SK-N-SH (cell line): ENCODE measurements around the gene ARL11. TPM values are rescaled to one million over a fixed set of nuclear protein-coding genes. Genes with fewer than 3 reads are reported as not detected.

ENCODE experiments used
- CTCF ChIA-PET: fragments of 300-600, 350-600 bp; formaldehyde crosslinking; extraction: SDS; loops from one replicate; lab custom pipeline; 2021; lab: Yijun Ruan, JAX
- POLR2A ChIA-PET: fragments of 350-600 bp; sonication (Branson Sonifier 250); formaldehyde crosslinking; extraction: SDS; loops from one replicate; lab custom pipeline; 2020; ENCODE audit warnings: antibody characterized with exemption, inconsistent platforms; lab: Yijun Ruan, JAX
- DNase-seq: peaks from one replicate; pipeline ENCODE4 v3.0.0; 2012
- H2AFZ ChIP-seq: fragments of 200-600 bp; sonication (generic); 2 replicates; pipeline ENCODE4 v1.8.1; 2016; ENCODE audit warnings: antibody characterized with exemption, mild to moderate bottlenecking, low read depth
- H3F3A ChIP-seq: fragments of 200-600 bp; sonication (generic); replicated peaks from 2 replicates; pipeline ENCODE3; 2016; ENCODE audit warnings: antibody characterized with exemption, mild to moderate bottlenecking; ENCODE audit not compliant: insufficient read depth
- H3K27ac ChIP-seq, 2 experiments: fragments of 200-500 bp in 1 of 2; fragments of 200-600 bp in 1 of 2; sonication (Bioruptor generic) in 1 of 2; sonication (generic), shearing (Covaris generic) in 1 of 2; 2 replicates each; pipeline versions ENCODE4 v1.5.1 to v1.6.1; 2014 to 2016; ENCODE audit warnings: low read depth in 2 of 2, inconsistent platforms in 1 of 2, low read length in 1 of 2, mild to moderate bottlenecking in 1 of 2, mixed read lengths in 1 of 2
- H3K27me3 ChIP-seq: fragments of 200-600 bp; sonication (generic), shearing (Covaris generic); 2 replicates; pipeline ENCODE4 v1.6.1; 2016; ENCODE audit warnings: mixed run types; ENCODE audit not compliant: insufficient read depth
- H3K36me3 ChIP-seq, 2 experiments: fragments of 200-500 bp in 1 of 2; fragments of 200-600 bp in 1 of 2; sonication (Bioruptor generic) in 1 of 2; sonication (generic) in 1 of 2; replicated peaks in 1 of 2; 2 replicates each; pipeline versions ENCODE3 to v1.5.1; 2014 to 2016; ENCODE audit warnings: low read length in 1 of 2, mild to moderate bottlenecking in 1 of 2; ENCODE audit not compliant: insufficient read depth in 2 of 2, control insufficient read depth in 1 of 2
- H3K4me1 ChIP-seq, 2 experiments: fragments of 200-500 bp in 1 of 2; fragments of 200-600 bp in 1 of 2; sonication (Bioruptor generic) in 1 of 2; sonication (generic), shearing (Covaris generic) in 1 of 2; 2 replicates each; pipeline versions ENCODE4 v1.5.1 to v1.6.1; 2014 to 2016; ENCODE audit warnings: low read depth in 1 of 2, low read length in 1 of 2, mixed run types in 1 of 2; ENCODE audit not compliant: insufficient read depth in 2 of 2, control insufficient read depth in 1 of 2
- H3K4me2 ChIP-seq: fragments of 200-600 bp; sonication (generic), shearing (Covaris generic); 2 replicates; pipeline ENCODE4 v1.6.1; 2017; ENCODE audit warnings: mixed run types
- H3K4me3 ChIP-seq, 2 experiments: fragments of 200-500 bp in 1 of 2; fragments of 200-600 bp in 1 of 2; sonication (Bioruptor generic) in 1 of 2; sonication (generic), shearing (Covaris generic) in 1 of 2; 2 replicates each; pipeline versions ENCODE4 v1.5.1 to v1.8.1; 2014 to 2016; ENCODE audit warnings: low read depth in 2 of 2, inconsistent platforms in 1 of 2, low read length in 1 of 2, mild to moderate bottlenecking in 1 of 2, mixed read lengths in 1 of 2, moderate library complexity in 1 of 2
- H3K79me2 ChIP-seq: fragments of 200-600 bp; sonication (generic); 2 replicates; pipeline ENCODE4 v1.8.1; 2017; ENCODE audit warnings: mild to moderate bottlenecking; ENCODE audit not compliant: insufficient read depth
- H3K9ac ChIP-seq: fragments of 200-600 bp; sonication (generic); 2 replicates; pipeline ENCODE4 v1.6.1; 2017; ENCODE audit warnings: mixed run types
- H3K9me2 ChIP-seq: fragments of 200-600 bp; sonication (generic); 2 replicates; pipeline ENCODE4 v1.6.1; 2017; ENCODE audit warnings: mixed run types
- H3K9me3 ChIP-seq: fragments of 200-600 bp; sonication (generic); 2 replicates; pipeline ENCODE4 v1.6.1; 2017; ENCODE audit warnings: mixed run types, mild to moderate bottlenecking, moderate library complexity
- H4K20me1 ChIP-seq: fragments of 200-600 bp; sonication (generic); 2 replicates; pipeline ENCODE4 v1.6.1; 2017; ENCODE audit warnings: mild to moderate bottlenecking, mixed run types; ENCODE audit not compliant: insufficient read depth
- CHD2 ChIP-seq: fragments of 150-350 bp; IDR thresholded peaks from 2 replicates; pipeline ENCODE4 v1.6.1; 2018; ENCODE audit warnings: low read length; ENCODE audit not compliant: partially characterized antibody
- CTCF ChIP-seq: fragments of 200-600 bp; sonication (generic); IDR thresholded peaks from 2 replicates; pipeline ENCODE4 v1.6.1; 2017; ENCODE audit warnings: antibody characterized with exemption, mild to moderate bottlenecking, moderate library complexity
- ELF1 ChIP-seq: IDR thresholded peaks from 2 replicates; pipeline ENCODE4 v1.4.0; 2012
- EP300 ChIP-seq, 2 experiments: IDR thresholded peaks; 2 replicates each; pipeline versions ENCODE4 v1.4.0 to v1.6.1; 2012; ENCODE audit warnings: borderline replicate concordance in 1 of 2, low read depth in 1 of 2, low read length in 1 of 2
- EZH2phosphoT487 ChIP-seq: fragments of 200-600 bp; sonication (generic); IDR thresholded peaks from 2 replicates; pipeline ENCODE4 v1.6.1; 2017; ENCODE audit warnings: low read depth, mixed run types, mild to moderate bottlenecking, antibody characterized with exemption, moderate library complexity, borderline replicate concordance
- FOSL2 ChIP-seq: IDR thresholded peaks from 2 replicates; pipeline ENCODE4 v1.4.0; 2012; ENCODE audit warnings: low read depth, mild to moderate bottlenecking, moderate library complexity, borderline replicate concordance
- GABPA ChIP-seq: IDR thresholded peaks from 2 replicates; pipeline ENCODE4 v1.4.0; 2012; ENCODE audit warnings: low read depth, mild to moderate bottlenecking
- JUND ChIP-seq: IDR thresholded peaks from 2 replicates; pipeline ENCODE4 v1.4.0; 2012
- MEF2A ChIP-seq: IDR thresholded peaks from 2 replicates; pipeline ENCODE4 v1.4.0; 2012; ENCODE audit warnings: low read depth, borderline replicate concordance
- MXI1 ChIP-seq: IDR thresholded peaks from 2 replicates; pipeline ENCODE4 v1.6.1; 2012; ENCODE audit warnings: mild to moderate bottlenecking, low read depth, low read length, improper control_type of control experiment
- NFIC ChIP-seq: IDR thresholded peaks from 2 replicates; pipeline ENCODE4 v1.4.0; 2012; ENCODE audit warnings: borderline replicate concordance
- NRF1 ChIP-seq: IDR thresholded peaks from 2 replicates; pipeline ENCODE4 v1.6.1; 2012; ENCODE audit warnings: low read depth, mild to moderate bottlenecking, low read length
- RAD21 ChIP-seq: IDR thresholded peaks from 2 replicates; pipeline ENCODE4 v1.6.1; 2012; ENCODE audit warnings: mild to moderate bottlenecking, low read length
- SMC3 ChIP-seq: IDR thresholded peaks from 2 replicates; pipeline ENCODE4 v1.6.1; 2012; ENCODE audit warnings: low read depth, low read length, improper control_type of control experiment
- TAF1 ChIP-seq: IDR thresholded peaks from 2 replicates; pipeline ENCODE4 v1.6.1; 2012; ENCODE audit warnings: low read depth, mild to moderate bottlenecking, low read length, moderate library complexity, borderline replicate concordance
- TCF12 ChIP-seq: IDR thresholded peaks from 2 replicates; pipeline ENCODE4 v1.4.0; 2012
- TEAD4 ChIP-seq: IDR thresholded peaks from 2 replicates; pipeline ENCODE4 v1.4.0; 2012; ENCODE audit warnings: mild to moderate bottlenecking, borderline replicate concordance; ENCODE audit not compliant: insufficient read depth
- USF1 ChIP-seq: IDR thresholded peaks from 2 replicates; pipeline ENCODE4 v1.4.0; 2012; ENCODE audit warnings: low read depth, borderline replicate concordance
- ZBTB33 ChIP-seq: IDR thresholded peaks from 2 replicates; pipeline ENCODE4 v1.4.0; 2012; ENCODE audit warnings: low read depth, borderline replicate concordance
- WGBS: methylation state at CpG from one replicate; pipeline ENCODE4 v1.1.6; 2017; ENCODE audit warnings: low lambda C conversion rate; 5-methylcytosine and 5-hydroxymethylcytosine counted together
- polyA plus RNA-seq, 3 experiments: library from polyadenylated mRNA; depleted of rRNA; stranded (reverse); fragments of >200 nt; gene quantifications; 2 replicates each; pipeline ENCODE4 v1.2.3, GENCODE V29; 2012

ARL11 gene
- polyA plus RNA-seq, 1 of the 3 experiments (the other 2 are of a cell fraction), result not detected

GRCh38 chr13:49652355-49653305, 24.3 kb downstream of the ARL11 start:
- Histone ChIP-seq H3F3A (peaks cover 7% of the 10 kb centered on the region), H4K20me1 (no peaks in the 10 kb centered on the region), H3K79me2 (no peaks in the 10 kb centered on the region), H3K27me3 (no peaks in the 10 kb centered on the region), H3K36me3 (peaks cover 0 to 3% of the 10 kb centered on the region in 2 experiments), H3K4me2 (no peak overlapping the region), H2AFZ (no peak overlapping the region), H3K9ac (no peak overlapping the region), H3K9me3 (no peaks in the 10 kb centered on the region), H3K27ac (no peak overlapping the region), H3K4me3 (peak overlapping the region in 1 of 2 experiments; percentile 32; a peak in 1 of 4 replicates), H3K9me2 (no peaks in the 10 kb centered on the region)
- ChIA-PET CTCF (interaction anchor here (0.7 to 1.2 kb wide), 3 partner anchors 15 to 699 kb away, joined by 3 to 4 read pairs (median 3); no protein-coding TSS in a partner anchor), POLR2A (no interaction called here)
- DNase-seq, result peak; percentile 76
- WGBS, result 68% methylated on average over 11 of the region's 16 CpGs
- TF ChIP-seq CHD2 (no peak), MEF2A (no peak), RAD21 (peak; percentile 61), USF1 (no peak), ELF1 (no peak), SMC3 (peak; percentile 53), TAF1 (no peak), ZBTB33 (no peak), TCF12 (no peak), TEAD4 (no peak), JUND (no peak), NFIC (no peak), CTCF (peak; percentile 53), EP300 (IDR thresholded peaks at IDR 0.05; ENCODE audit: borderline replicate concordance in 1 of 2, low read depth in 1 of 2, low read length in 1 of 2) (no peak), NRF1 (no peak), GABPA (no peak), MXI1 (no peak), FOSL2 (no peak), EZH2phosphoT487 (no peak)
- TF ChIP-seq, all 33 proteins: peak for 3
- H3K4me1 ChIP-seq, result no peaks in the 10 kb centered on the region; a peak in 1 of 4 replicates
